Keratinocyte (primary cell): ENCODE measurements around the gene MAPK1IP1L. TPM values are rescaled to one million over a fixed set of nuclear protein-coding genes. Genes with fewer than 3 reads are reported as not detected.

Experiments
- DNase-seq: peaks from one replicate; pipeline ENCODE4 v3.0.0-alpha.2; 2011; ENCODE audit warnings: low read depth, missing footprints, low spot score
- FAIRE-seq: peaks from 2 replicates; lab custom pipeline; 2011; peaks lifted over from hg19 to GRCh38; lab: Jason Lieb, UNC
- H2AFZ ChIP-seq: 2 replicates; pipeline ENCODE4 v1.6.0; 2012; ENCODE audit warnings: low read length, control low read depth, inconsistent platforms; ENCODE audit not compliant: control insufficient read depth
- H3K27ac ChIP-seq: 2 replicates; pipeline ENCODE4 v1.5.1; 2011; ENCODE audit warnings: low read length; ENCODE audit not compliant: control insufficient read depth, insufficient read depth
- H3K27me3 ChIP-seq: 3 replicates; pipeline ENCODE4 v1.6.0; 2011; ENCODE audit warnings: low read length; ENCODE audit not compliant: control insufficient read depth, insufficient read depth; ENCODE audit errors: extremely low read depth
- H3K36me3 ChIP-seq, 2 experiments: 2 replicates in 1 of 2; 3 replicates in 1 of 2; pipeline ENCODE4 v1.5.1; 2011; ENCODE audit warnings: low read length in 2 of 2, mild to moderate bottlenecking in 1 of 2; ENCODE audit not compliant: control insufficient read depth in 2 of 2, insufficient read depth in 2 of 2; ENCODE audit errors: extremely low read depth in 1 of 2
- H3K4me1 ChIP-seq: 3 replicates; pipeline ENCODE4 v1.5.1; 2011; ENCODE audit warnings: low read length; ENCODE audit not compliant: control insufficient read depth, insufficient read depth; ENCODE audit errors: extremely low read depth
- H3K4me2 ChIP-seq: 3 replicates; pipeline ENCODE4 v1.6.0; 2011; ENCODE audit warnings: low read depth, low read length; ENCODE audit not compliant: control insufficient read depth, insufficient read depth; ENCODE audit errors: extremely low read depth
- H3K4me3 ChIP-seq, 3 experiments: fragments of 200-600 bp in 1 of 3; sonication (generic) in 1 of 3; 2 replicates in 2 of 3; 3 replicates in 1 of 3; pipeline ENCODE4 v1.5.1; 2011 to 2016; ENCODE audit warnings: low read length in 3 of 3, mild to moderate bottlenecking in 3 of 3, control low read depth in 2 of 3, inconsistent platforms in 1 of 3, low read depth in 1 of 3, mixed read lengths in 1 of 3, mixed run types in 1 of 3, moderate library complexity in 1 of 3; ENCODE audit not compliant: control insufficient read depth in 2 of 3, insufficient read depth in 2 of 3; ENCODE audit errors: extremely low read depth in 1 of 3
- H3K79me2 ChIP-seq: 2 replicates; pipeline ENCODE4 v1.6.0; 2012; ENCODE audit warnings: low read length; ENCODE audit not compliant: control insufficient read depth, insufficient read depth
- H3K9ac ChIP-seq: 3 replicates; pipeline ENCODE4 v1.6.0; 2011; ENCODE audit warnings: low read length; ENCODE audit not compliant: control insufficient read depth, insufficient read depth; ENCODE audit errors: extremely low read depth
- H3K9me1 ChIP-seq: 3 replicates; pipeline ENCODE4 v1.6.0; 2011; ENCODE audit warnings: low read length; ENCODE audit not compliant: control insufficient read depth, insufficient read depth; ENCODE audit errors: extremely low read depth
- H3K9me3 ChIP-seq: 2 replicates; pipeline ENCODE4 v1.5.1; 2012; ENCODE audit warnings: low read depth, low read length; ENCODE audit not compliant: control insufficient read depth
- H4K20me1 ChIP-seq: 3 replicates; pipeline ENCODE4 v1.6.0; 2011; ENCODE audit warnings: low read length; ENCODE audit not compliant: control insufficient read depth, insufficient read depth; ENCODE audit errors: extremely low read depth
- EZH2 ChIP-seq: IDR thresholded peaks from one replicate; pipeline ENCODE4 v1.6.1; 2012; ENCODE audit warnings: inconsistent platforms, mild to moderate bottlenecking, low read length, moderate library complexity
- dilution Hi-C: fragments of 300-500 bp; cut with MboI; formaldehyde crosslinking; loops from one replicate; pipeline ENCODE4 v1.7.0; 2020; ENCODE audit warnings: low sequenced_read_pairs; ENCODE audit not compliant: extremely low pct_ligation_motif_present
- polyA plus RNA-seq, 5 experiments: library from polyadenylated mRNA; depleted of rRNA in 3 of 5; stranded (reverse) in 3 of 5; stranded (forward) in 1 of 5; unstranded in 1 of 5; fragments of >200 nt; gene quantifications; 1 replicate in 1 of 5; 2 replicates in 3 of 5; 3 replicates in 1 of 5; pipeline versions ENCODE4 v1.2.1 to v1.2.3, GENCODE V29; 2011 to 2012; ENCODE audit warnings: missing spikeins in 2 of 5, low read depth in 1 of 5, low replicate concordance in 1 of 5
- TF ChIP-seq, protein P1 (sequence below), 3 experiments: IDR thresholded peaks in 1 of 3; conservative IDR thresholded peaks in 1 of 3; optimal IDR thresholded peaks in 1 of 3; 2 replicates in 2 of 3; 3 replicates in 1 of 3; pipeline versions ENCODE3 to v1.5.1; 2011; ENCODE audit warnings: low read length in 3 of 3, mild to moderate bottlenecking in 3 of 3, moderate library complexity in 2 of 3, control low read depth in 1 of 3, inconsistent platforms in 1 of 3; ENCODE audit not compliant: insufficient read depth in 2 of 3; ENCODE audit errors: extremely low read depth in 1 of 3

Gene MAPK1IP1L
- polyA plus RNA-seq, 1 donor (not counting 4 experiments of a cell fraction or from before 2014, with no cell fraction given) = 48.5 TPM

DNA sequence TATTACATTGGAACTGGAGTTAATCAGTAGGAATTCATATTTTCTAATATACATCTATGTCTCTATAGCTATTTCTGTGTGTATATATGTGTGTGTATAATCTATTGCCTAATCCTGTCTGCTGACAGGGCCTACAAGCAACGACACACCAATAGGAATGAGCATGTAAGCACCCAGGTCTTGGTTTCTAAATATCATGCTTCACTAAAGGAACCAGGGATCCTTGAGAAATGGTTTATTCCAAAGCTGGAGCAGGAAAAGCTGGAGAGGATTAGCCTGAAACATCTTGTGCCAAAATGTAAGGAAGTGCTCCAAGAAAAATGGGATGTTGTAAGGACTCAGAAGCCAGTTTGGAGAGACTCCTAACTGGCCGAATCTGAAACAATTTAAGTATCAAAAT is 48.3 kb downstream of the MAPK1IP1L start:
- peak overlapping the region; percentile 49 for H2AFZ ChIP-seq
- TF ChIP-seq EZH2 = no peak
- TF ChIP-seq, protein P1, sequence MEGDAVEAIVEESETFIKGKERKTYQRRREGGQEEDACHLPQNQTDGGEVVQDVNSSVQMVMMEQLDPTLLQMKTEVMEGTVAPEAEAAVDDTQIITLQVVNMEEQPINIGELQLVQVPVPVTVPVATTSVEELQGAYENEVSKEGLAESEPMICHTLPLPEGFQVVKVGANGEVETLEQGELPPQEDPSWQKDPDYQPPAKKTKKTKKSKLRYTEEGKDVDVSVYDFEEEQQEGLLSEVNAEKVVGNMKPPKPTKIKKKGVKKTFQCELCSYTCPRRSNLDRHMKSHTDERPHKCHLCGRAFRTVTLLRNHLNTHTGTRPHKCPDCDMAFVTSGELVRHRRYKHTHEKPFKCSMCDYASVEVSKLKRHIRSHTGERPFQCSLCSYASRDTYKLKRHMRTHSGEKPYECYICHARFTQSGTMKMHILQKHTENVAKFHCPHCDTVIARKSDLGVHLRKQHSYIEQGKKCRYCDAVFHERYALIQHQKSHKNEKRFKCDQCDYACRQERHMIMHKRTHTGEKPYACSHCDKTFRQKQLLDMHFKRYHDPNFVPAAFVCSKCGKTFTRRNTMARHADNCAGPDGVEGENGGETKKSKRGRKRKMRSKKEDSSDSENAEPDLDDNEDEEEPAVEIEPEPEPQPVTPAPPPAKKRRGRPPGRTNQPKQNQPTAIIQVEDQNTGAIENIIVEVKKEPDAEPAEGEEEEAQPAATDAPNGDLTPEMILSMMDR (optimal IDR thresholded peaks at IDR 0.05 in 1 of 3, IDR thresholded peaks at IDR 0.05 in 1 of 3, conservative IDR thresholded peaks at IDR 0.05 in 1 of 3; ENCODE audit: extremely low read depth in 1 of 3, insufficient read depth in 2 of 3, low read length in 3 of 3) = no peak
- no peaks in the 10 kb centered on the region for H3K79me2 ChIP-seq
- no peaks in the 10 kb centered on the region for H4K20me1 ChIP-seq
- dilution Hi-C loops = no loop called here
- H3K36me3 ChIP-seq = no peaks in the 10 kb centered on the region
- no peak for DNase-seq
- no peak overlapping the region for H3K27ac ChIP-seq
- no peak overlapping the region for H3K4me3 ChIP-seq
- H3K9ac ChIP-seq = no peak overlapping the region
- no peak overlapping the region for H3K4me2 ChIP-seq
- no peaks in the 10 kb centered on the region for H3K27me3 ChIP-seq
- FAIRE-seq = no peak
- H3K9me1 ChIP-seq = no peaks in the 10 kb centered on the region
- H3K9me3 ChIP-seq = peaks cover 5% of the 10 kb centered on the region
- H3K4me1 ChIP-seq = peaks cover 44% of the 10 kb centered on the region

DNA sequence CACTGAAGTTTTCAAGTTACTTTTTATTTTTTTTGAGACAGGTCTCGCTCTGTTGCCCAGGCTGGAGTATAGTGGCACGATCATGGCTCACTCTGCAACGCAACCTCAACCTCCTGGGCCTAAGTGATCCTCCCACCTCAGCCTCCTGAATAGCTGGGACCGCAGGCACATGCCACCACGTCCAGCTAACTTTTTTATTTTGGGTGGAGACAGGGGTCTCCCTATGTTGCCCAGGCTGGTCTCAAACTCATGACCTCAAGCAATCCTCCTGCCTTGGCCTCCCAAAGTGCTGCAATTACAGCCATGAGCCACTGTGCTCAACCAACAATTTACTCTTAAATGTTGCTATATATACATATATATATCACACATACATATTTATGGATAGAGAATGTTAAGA is 50.3 kb downstream of the MAPK1IP1L start:
- H3K27me3 ChIP-seq = no peaks in the 10 kb centered on the region
- no peaks in the 10 kb centered on the region for H4K20me1 ChIP-seq
- peaks cover 40% of the 10 kb centered on the region for H3K4me1 ChIP-seq
- no peaks in the 10 kb centered on the region for H3K79me2 ChIP-seq
- H3K9me1 ChIP-seq = no peaks in the 10 kb centered on the region
- H2AFZ ChIP-seq = no peak overlapping the region
- H3K4me2 ChIP-seq = peak overlapping the region; percentile 84
- peak overlapping the region; percentile 88 for H3K9ac ChIP-seq
- dilution Hi-C loops = no loop called here
- TF ChIP-seq, protein P1 (optimal IDR thresholded peaks at IDR 0.05 in 1 of 3, IDR thresholded peaks at IDR 0.05 in 1 of 3, conservative IDR thresholded peaks at IDR 0.05 in 1 of 3; ENCODE audit: extremely low read depth in 1 of 3, insufficient read depth in 2 of 3, low read length in 3 of 3) = no peak
- no peak for TF ChIP-seq EZH2
- H3K27ac ChIP-seq = peak overlapping the region; percentile 98
- DNase-seq (no peak), FAIRE-seq (no peak)
- peaks cover 5% of the 10 kb centered on the region for H3K9me3 ChIP-seq
- H3K4me3 ChIP-seq = no peak overlapping the region
- H3K36me3 ChIP-seq = no peaks in the 10 kb centered on the region
